Ureter (tissue), 1 donor: ENCODE results near the gene CDHR3. TPM values are rescaled to one million over a fixed set of nuclear protein-coding genes. Genes with fewer than 3 reads are reported as not detected.
A peak's percentile ranks its signal among the peaks of the same experiment; 100 is the strongest.

ENCODE experiments used
- DNase-seq: peaks from one replicate; pipeline ENCODE4 v3.0.0-alpha.2; 2020; ENCODE audit warnings: low spot score
- total RNA-seq: library from RNA; stranded (reverse); gene quantifications from one replicate; pipeline ENCODE4 v1.2.4, GENCODE V29; 2023
- donor health status: DM: yes; HTN: yes; CAD: no.

The CDHR3 gene
- total RNA-seq, 1 donor from 2014 or later = 6.0 TPM

- DNase-seq = no peak
These were observed 66.4 kb downstream of the CDHR3 start for GRCh38 chr7:106029451-106029850.

GRCh38 chr7:106029941-106030340 is 66.9 kb downstream of the CDHR3 start:
- no peak for DNase-seq

DNA sequence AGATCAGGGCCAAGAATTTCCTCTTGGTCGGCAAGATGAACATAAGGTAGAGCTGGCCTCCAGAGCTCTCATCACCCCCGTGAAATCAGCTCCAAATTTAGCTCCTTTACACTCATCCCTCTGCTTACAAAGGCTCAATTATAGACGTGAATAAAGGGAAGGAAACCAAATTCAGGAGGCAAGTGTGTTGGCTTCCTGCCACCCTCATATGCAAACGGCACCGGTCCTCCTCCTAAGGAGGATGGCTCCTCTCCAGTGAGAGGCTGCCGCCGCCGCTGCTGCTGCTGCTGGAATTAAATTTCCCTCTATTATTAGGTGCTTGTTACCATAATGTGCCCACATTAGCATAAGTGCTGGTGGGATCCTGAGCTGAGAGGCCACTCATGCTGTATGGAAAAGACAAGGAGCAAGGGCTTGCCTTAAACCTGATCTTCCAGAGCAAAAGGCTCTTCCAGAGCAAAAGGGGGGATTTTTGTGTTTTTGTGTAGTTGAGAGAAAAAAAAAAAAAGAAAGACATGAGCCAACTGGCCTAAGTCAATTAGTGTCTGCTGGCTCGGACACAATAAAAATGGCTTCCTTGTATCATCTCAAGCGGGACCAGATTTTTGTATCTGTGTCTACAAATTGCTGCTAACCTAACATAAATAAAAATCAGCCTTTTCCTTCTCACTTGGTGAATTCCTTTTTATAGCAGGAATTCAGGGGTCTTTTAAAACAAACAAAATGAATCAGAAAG is 68.4 kb downstream of the CDHR3 start:
- no peak for DNase-seq

DNA sequence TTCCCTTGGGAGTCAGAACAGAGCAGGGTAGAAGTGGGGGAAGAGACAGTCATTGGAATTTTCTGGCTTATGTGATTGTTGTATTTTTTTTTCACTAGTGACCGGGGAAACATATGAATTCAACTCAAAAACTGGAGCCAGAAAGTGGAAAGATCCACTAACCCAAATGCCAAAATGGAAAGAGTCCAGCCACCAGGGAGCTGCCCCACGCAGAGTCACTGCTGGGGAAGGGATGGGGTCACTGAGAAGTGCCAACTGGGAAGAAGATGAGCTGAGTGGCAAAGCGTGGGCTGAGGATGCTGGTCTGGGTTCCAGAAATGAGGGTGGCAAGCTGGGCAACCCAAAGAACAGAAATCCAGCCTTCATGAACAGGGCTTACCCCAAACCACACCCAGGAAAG is 69.2 kb downstream of the CDHR3 start:
- DNase-seq = no peak

DNA sequence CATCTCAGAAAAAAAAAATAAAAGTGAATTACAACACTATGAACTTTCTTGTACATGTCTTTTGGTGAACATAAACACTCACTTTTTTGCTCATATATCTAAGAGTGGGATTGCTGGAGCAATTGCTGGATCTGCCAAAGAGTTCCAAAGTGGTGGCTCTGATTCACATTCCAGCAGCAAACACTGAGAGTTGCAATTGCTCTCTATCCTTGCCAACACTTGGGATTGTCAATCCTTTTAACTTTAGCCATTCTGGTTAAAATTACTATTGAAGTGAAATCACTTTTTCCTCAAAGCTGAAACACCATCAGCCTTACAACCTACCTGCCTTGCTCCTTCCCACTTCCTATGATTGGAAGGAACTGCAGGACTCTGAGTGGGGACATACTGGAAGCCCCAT is 70.7 kb downstream of the CDHR3 start:
- DNase-seq = no peak

GRCh38 chr7:106034383-106034782 is 71.3 kb downstream of the CDHR3 start:
- DNase-seq = no peak

- no peak for DNase-seq
These were observed 72.5 kb downstream of the CDHR3 start for GRCh38 chr7:106035568-106035967.

- no peak for DNase-seq
These were observed 72.9 kb downstream of the CDHR3 start for GRCh38 chr7:106036004-106036403.

DNA sequence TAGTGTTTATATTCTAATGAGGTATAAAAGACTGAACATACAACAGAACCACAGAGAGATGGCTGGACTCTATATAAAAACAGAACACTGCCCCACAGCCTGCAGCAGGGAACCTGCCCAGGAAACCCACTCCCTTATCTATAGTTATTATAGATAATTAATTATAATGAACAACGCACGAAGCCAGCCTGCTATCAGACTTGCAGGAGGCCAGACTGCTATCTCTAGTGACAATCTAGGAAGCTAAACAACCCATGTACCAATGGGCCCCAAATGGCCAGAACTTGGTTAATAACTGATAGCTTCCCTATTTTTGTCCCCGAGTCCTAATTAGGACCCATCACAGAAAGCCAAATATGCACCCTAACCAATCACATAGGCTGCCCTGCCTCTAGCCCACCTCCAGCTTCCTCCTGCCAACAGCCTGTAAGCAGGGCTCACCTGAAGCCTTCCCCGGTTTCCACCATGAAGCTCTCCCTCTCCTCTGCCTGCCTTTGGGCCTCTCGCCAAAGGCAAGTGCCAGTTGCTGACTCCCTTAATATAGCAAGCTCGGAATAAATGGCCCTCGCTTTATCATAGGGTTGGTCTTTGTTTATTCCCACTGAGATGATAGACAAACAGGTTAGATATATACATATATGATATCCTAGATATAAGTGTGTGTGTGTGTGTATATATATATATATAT is 74.6 kb downstream of the CDHR3 start:
- no peak for DNase-seq

- DNase-seq = no peak
These were observed 75.2 kb downstream of the CDHR3 start for GRCh38 chr7:106038289-106038688.

GRCh38 chr7:106038916-106039315 is 75.9 kb downstream of the CDHR3 start:
- DNase-seq = no peak

DNA sequence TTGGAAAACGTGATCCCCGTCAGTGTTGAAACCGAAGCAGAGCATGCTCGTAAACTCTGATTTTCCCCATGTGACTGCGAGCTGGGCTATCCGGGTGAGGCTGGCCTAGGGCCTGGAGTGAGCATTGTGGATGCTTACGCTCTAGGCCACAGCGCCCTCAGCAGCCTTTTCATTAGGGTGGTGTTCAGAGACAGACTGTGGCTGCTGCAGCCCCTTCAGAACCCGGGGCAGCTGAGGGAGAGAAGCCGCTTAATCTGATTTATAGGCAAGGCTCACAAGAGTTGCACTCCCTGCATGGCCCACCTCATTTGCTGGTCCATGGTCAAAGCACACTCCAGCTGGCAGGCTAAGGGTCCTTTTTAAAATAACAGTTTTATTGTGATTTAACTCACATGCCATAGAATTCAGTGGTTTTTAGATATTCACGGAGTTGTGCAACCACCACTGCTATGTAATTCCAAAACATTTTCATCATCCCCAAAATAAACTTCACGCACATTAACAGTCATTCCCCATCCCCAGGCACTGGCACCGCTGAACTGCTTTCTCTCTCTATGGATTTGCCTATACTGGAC is 76.5 kb downstream of the CDHR3 start:
- peak; percentile 61 for DNase-seq

DNA sequence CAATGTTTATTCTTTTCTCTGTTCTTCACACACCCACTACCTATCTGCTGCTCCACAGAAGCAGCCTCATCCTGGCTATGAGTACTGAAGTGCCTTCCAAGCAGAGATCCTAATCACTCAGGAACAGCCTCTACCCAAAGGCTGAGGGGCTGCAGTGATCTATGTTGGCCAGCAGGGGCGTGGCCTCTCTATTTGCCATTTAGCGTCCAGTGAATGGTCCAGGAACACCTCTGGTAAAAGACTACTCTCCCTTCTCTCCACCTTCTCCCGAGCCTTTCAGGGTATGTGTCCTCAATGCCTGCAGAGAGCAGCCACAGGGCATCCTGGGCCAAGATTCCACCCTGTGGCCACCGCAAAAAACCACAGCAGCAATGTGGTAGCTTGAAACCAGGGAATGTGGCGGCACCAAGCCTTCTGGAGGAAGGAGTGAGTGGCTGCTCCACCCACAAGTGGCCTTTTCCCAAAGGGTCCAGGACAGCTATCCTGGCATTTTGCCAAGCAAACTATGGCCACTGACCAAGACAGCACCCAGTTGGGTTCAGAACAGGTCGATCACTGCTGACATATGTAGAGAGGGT is 78.2 kb downstream of the CDHR3 start:
- DNase-seq = no peak

DNA sequence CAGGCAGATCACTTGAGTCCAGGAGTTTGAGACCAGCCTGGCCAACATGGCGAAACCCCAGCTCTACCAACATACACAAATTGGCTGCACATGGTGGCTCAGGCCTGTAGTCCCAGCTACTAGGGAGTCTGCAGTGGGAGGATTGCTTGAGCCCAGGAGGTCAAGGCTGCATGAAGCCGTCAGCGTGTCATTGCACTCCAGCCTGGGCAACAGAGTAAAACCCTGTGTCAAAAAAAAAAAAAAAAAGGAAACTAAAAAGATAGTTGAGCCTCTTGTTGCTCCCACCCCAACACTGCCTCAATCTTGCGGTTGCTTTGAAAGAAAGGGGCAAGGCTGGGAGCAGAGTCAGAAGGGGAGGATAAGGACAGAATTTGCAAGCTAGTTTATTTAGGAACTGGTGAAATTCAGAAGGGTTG is 79.1 kb downstream of the CDHR3 start:
- no peak for DNase-seq

DNA sequence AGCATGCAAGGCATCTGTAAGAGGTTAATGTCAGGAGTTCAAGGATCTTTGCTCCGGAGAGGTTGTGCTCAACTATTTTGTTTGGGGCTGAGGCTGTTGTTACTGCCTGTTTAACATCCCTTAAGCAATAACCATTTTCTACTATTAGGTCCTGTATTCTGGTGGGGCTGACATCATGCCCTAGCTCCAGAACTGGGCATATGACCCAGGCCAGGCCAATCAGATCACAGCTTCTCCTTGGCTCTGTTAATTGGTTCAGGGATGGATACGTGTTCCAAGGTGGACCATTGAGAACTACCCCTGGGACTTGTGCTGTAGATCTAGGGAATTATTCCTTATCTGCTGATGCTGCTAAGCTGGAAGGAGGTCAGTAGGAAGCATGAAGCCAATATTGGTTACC is 82.1 kb downstream of the CDHR3 start:
- DNase-seq = no peak

DNA sequence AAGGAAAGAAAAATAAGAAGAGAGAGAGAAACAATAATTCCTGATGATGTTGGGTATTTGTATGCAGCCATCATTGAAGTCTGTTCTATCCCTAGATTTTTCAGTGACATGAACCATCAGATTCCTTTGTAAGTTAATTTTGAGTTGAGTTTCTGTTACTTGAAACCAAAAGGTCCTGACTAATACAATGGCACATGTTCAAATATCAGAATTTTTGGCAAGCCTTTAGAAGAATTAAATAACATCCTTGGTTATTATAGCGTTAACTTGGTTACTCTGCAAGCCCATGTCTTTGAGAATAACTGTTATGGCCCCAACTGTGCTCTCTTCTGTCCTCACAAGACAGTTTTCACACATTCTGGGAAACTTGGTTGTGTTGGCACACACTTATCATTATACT is 82.5 kb downstream of the CDHR3 start:
- DNase-seq = no peak

DNA sequence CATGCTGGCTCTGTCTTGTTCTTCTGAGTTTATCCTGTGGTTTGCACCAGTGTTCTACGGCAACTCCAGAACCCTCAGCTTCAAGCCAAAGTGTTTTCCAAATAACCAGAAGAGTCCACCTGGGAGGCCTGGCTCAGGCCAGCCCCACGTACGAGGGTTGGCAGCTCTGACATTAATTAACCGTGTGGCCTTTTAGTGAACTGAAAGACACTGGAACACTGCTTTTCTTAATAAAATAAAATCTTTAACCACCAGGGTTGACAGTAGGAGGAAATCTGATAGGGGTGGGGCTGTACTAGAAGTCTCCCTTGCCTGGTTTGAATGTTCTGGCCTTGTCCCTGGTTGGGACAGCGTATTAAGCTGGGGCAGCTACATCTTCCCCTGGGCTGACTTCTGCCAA is 84.1 kb downstream of the CDHR3 start:
- DNase-seq = no peak

DNA sequence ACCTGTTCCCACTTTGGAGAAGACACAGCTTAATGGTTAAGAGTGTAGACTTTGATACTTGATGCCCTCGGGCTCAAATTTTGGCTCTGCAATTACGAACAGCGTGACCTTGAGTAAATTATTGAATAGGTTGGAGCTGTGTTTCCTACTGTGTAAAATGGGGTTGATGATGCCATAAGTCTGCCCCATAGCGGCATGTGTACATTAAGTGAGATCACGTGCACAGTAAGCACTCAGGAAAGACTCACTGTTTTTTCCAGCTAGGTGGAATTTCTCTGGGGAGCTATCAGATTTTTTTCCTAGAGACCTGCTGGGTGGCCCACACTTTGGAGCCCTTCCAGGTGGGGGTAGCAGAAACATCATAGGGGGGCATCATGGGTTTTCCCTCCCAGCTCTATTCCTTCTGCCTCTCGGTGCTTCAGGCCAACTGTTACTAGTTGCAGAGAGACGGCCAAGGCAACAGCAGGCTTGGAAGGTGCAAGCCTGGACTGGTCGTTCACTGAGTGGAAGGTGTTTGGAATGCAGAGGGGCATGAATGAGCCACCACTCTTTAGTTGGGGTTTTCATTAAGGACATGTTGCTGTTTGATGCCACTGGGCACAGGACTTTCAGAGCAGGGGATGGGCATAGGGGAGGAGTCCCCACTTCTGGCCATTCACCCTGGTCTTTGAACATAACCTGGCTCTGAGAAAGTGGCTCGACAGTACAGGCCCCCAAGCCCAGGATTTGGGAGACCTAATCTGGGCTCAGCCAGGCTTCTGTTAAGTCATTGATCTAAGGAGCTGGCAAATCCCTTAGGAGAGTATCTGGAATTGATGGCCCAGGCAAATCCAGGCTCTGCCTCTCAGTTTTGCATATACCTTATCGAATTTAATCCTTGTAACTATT is 85.0 kb downstream of the CDHR3 start:
- DNase-seq = no peak

- no peak for DNase-seq
These were observed 85.6 kb downstream of the CDHR3 start for GRCh38 chr7:106048706-106049020.

DNA sequence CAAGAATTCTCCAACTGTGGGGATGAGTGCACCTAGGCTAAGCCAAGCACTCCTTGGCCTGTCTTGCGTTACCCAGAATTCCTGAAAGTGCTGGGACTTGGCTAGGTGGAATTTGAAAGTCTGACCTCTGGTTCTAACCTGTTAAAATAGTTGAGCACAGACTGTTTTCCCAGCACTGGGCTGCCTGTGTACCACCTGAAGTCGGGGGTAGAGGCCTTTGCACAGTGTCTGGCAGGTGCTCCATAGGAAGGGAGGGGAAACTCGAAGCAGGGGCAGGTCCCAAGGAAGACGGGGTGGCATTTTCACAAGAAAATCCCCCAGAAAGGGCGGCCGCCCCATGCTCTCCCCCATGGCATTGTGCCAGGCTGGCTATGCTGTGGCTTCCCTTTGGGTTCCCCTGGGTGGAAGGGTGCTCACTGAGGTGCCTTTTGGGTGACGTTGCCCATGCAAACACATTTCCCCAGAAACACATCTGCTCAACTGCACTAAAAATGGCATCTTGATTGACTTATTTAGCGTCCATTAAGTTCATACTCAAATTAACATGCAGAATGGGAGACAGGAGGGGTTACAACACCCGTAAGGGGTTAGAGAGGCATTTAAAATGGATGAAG is 86.2 kb downstream of the CDHR3 start:
- no peak for DNase-seq

- no peak for DNase-seq
These were observed 87.1 kb downstream of the CDHR3 start for GRCh38 chr7:106050002-106050745.
